ENCODE results near the gene NMRAL1.

GRCh38 chr16:4481526-4481925, 7.1 kb upstream of the NMRAL1 start:
- TF ChIP-seq EZH2phosphoT487 (IDR thresholded peaks at IDR 0.05; ENCODE audit: low read depth) (no peak), CTCF (IDR thresholded peaks at IDR 0.05; ENCODE audit: low read depth, low read length) (no peak)

Measured in OCI-LY3 (cell line).